Hindlimb muscle (tissue), 1 donor: ENCODE data around the gene EPB41. TPM values are rescaled to one million over a fixed set of nuclear protein-coding genes. Genes with fewer than 3 reads are reported as not detected.
A peak's percentile ranks its signal among the peaks of the same experiment; 100 is the strongest.
"Not testable (repeated sequence)": the region's sequence is repeated elsewhere in the genome, so short reads cannot be mapped to it uniquely, and the experiment has no call there.

Source experiments
- DNase-seq: peaks from one replicate; pipeline ENCODE4 v3.0.0-alpha.2; 2013
- polyA plus RNA-seq: library from polyadenylated mRNA; unstranded; fragments of 120-200 nt; gene quantifications from one replicate; pipeline ENCODE4 v1.2.1, GENCODE V29; 2013; ENCODE audit not compliant: insufficient read length

Gene EPB41
- 7.6 TPM for polyA plus RNA-seq

GRCh38 chr1:28914228-28915030 is at the start of gene EPB41:
EPB41 (plus strand) TSS chr1:28914569; CDS start chr1:28987438, 72,869 bp downstream.
- peak; percentile 95 for DNase-seq

GRCh38 chr1:28864695-28865094 is 49.7 kb upstream of the EPB41 start:
- DNase-seq = no peak

GRCh38 chr1:28865997-28866650 is 48.2 kb upstream of the EPB41 start:
- no peak for DNase-seq

GRCh38 chr1:28867850-28868249 is 46.5 kb upstream of the EPB41 start:
- no peak for DNase-seq

- no peak for DNase-seq
Observed at GRCh38 chr1:28869952-28870351, 44.4 kb upstream of the EPB41 start.

GRCh38 chr1:28871631-28872401 is 42.6 kb upstream of the EPB41 start:
- DNase-seq = no peak

- DNase-seq = not testable (repeated sequence)
Observed at GRCh38 chr1:28875134-28875533, 39.2 kb upstream of the EPB41 start.

- DNase-seq = peak; percentile 73
Observed at GRCh38 chr1:28877132-28877781, 37.1 kb upstream of the EPB41 start.

- no peak for DNase-seq
Observed at GRCh38 chr1:28878796-28879195, 35.6 kb upstream of the EPB41 start.

- peak; percentile 86 for DNase-seq
Observed at GRCh38 chr1:28882009-28882628, 32.2 kb upstream of the EPB41 start.

- no peak for DNase-seq
Observed at GRCh38 chr1:28883242-28883616, 31.1 kb upstream of the EPB41 start.

GRCh38 chr1:28885472-28885877 is 28.9 kb upstream of the EPB41 start:
- no peak for DNase-seq

GRCh38 chr1:28885977-28886730 is 28.2 kb upstream of the EPB41 start:
- no peak for DNase-seq

GRCh38 chr1:28886731-28887418 is 27.5 kb upstream of the EPB41 start:
- peak; percentile 63 for DNase-seq

GRCh38 chr1:28887419-28887834 is 26.9 kb upstream of the EPB41 start:
- peak; percentile 29 for DNase-seq

GRCh38 chr1:28887835-28888682 is 26.3 kb upstream of the EPB41 start:
- DNase-seq = no peak

- no peak for DNase-seq
Observed at GRCh38 chr1:28888915-28889314, 25.5 kb upstream of the EPB41 start.

- no peak for DNase-seq
Observed at GRCh38 chr1:28889357-28889756, 25.0 kb upstream of the EPB41 start.

GRCh38 chr1:28890435-28890834 is 23.9 kb upstream of the EPB41 start:
- no peak for DNase-seq

GRCh38 chr1:28890836-28891235 is 23.5 kb upstream of the EPB41 start:
- DNase-seq = no peak
